PC-3 (cell line): ENCODE measurements around the gene FUT3. TPM values are rescaled to one million over a fixed set of nuclear protein-coding genes. Genes with fewer than 3 reads are reported as not detected.

Experiments
- ATAC-seq: fragments of 200-7000 bp; cut with Tn5 transposase; 2 replicates; pipeline ENCODE4 v1.9.1; 2020; ENCODE audit warnings: mild to moderate bottlenecking, moderate library complexity
- BruUV-seq: library from RNA; stranded (reverse); fragments of 400-500 nt; replicated peaks from 2 replicates; lab custom pipeline; 2021; lab: Mats Ljungman, UMichigan
- CTCF ChIA-PET: fragments of 300-600 bp; sonication (Branson Sonifier 250); formaldehyde crosslinking; loops from one replicate; lab custom pipeline; 2022; ENCODE audit warnings: antibody characterized with exemption; lab: Charles Lee
- POLR2A ChIA-PET: fragments of 300-600 bp; sonication (Branson Sonifier 250); formaldehyde crosslinking; loops from one replicate; lab custom pipeline; 2022; ENCODE audit warnings: antibody characterized with exemption; ENCODE audit not compliant: unreplicated experiment; lab: Charles Lee
- DNase-seq: peaks from one replicate; pipeline ENCODE4 v3.0.0-alpha.2; 2015
- H2AFZ ChIP-seq: fragments of 300-600 bp; sonication (generic); 2 replicates; pipeline ENCODE4 v1.6.0; 2016; ENCODE audit warnings: antibody characterized with exemption, low read length
- H3F3A ChIP-seq: fragments of 300-600 bp; sonication (generic); one replicate; pipeline ENCODE4 v1.6.0; 2017; ENCODE audit warnings: antibody characterized with exemption, low read length, control low read depth, mild to moderate bottlenecking; ENCODE audit not compliant: unreplicated experiment
- H3K27ac ChIP-seq: fragments of 300-600 bp; sonication (generic); 2 replicates; pipeline ENCODE4 v1.5.1; 2016; ENCODE audit warnings: mild to moderate bottlenecking, low read length
- H3K27me3 ChIP-seq: fragments of 300-600 bp; sonication (generic); 2 replicates; pipeline ENCODE4 v1.6.1; 2016; ENCODE audit warnings: low read length, mixed read lengths
- H3K36me3 ChIP-seq: fragments of 300-600 bp; sonication (generic); 2 replicates; pipeline ENCODE4 v1.6.1; 2016; ENCODE audit warnings: low read depth, mixed run types, low read length, mixed read lengths
- H3K4me1 ChIP-seq: fragments of 300-600 bp; sonication (generic); 2 replicates; pipeline ENCODE4 v1.5.1; 2016; ENCODE audit warnings: low read length; ENCODE audit not compliant: insufficient read depth
- H3K4me2 ChIP-seq: fragments of 300-600 bp; sonication (generic); 2 replicates; pipeline ENCODE4 v1.6.0; 2016; ENCODE audit warnings: low read length
- H3K4me3 ChIP-seq: fragments of 300-600 bp; sonication (generic); 2 replicates; pipeline ENCODE4 v1.5.1; 2016; ENCODE audit warnings: mild to moderate bottlenecking, low read length, mixed read lengths
- H3K79me2 ChIP-seq: fragments of 300-600 bp; sonication (generic); 2 replicates; pipeline ENCODE4 v1.6.1; 2017; ENCODE audit warnings: low read length, mixed read lengths
- H3K9ac ChIP-seq: fragments of 300-600 bp; sonication (generic); 2 replicates; pipeline ENCODE4 v1.6.0; 2016; ENCODE audit warnings: mild to moderate bottlenecking, low read length
- H3K9me2 ChIP-seq: fragments of 300-600 bp; sonication (generic); replicated peaks from 2 replicates; pipeline ENCODE4 v1.6.1; 2016; ENCODE audit warnings: mixed run types, low read length, mixed read lengths
- H3K9me3 ChIP-seq: fragments of 300-600 bp; sonication (generic); 2 replicates; pipeline ENCODE4 v1.6.1; 2016; ENCODE audit warnings: low read length, mixed read lengths
- H4K20me1 ChIP-seq: fragments of 300-600 bp; sonication (generic); 2 replicates; pipeline ENCODE4 v1.6.1; 2016; ENCODE audit warnings: low read length, mixed read lengths
- EZH2 ChIP-seq: fragments of 300-600 bp; sonication (generic); IDR thresholded peaks from one replicate; pipeline ENCODE4 v1.6.1; 2017; ENCODE audit warnings: antibody characterized with exemption, mild to moderate bottlenecking, low read length; ENCODE audit not compliant: unreplicated experiment
- EZH2phosphoT487 ChIP-seq: fragments of 300-600 bp; sonication (generic); IDR thresholded peaks from 2 replicates; pipeline ENCODE4 v1.6.1; 2018; ENCODE audit warnings: mild to moderate bottlenecking, antibody characterized with exemption, low read length, borderline replicate concordance
- intact Hi-C: fragments of 100-400 bp; cut with micrococcal nuclease; formaldehyde crosslinking; loops from 2 replicates; pipeline ENCODE4 v1.9.0; 2023
- total RNA-seq: library from RNA; depleted of rRNA; stranded (reverse); fragments of >200 nt; gene quantifications from 2 replicates; pipeline ENCODE4 v1.2.3, GENCODE V29; 2014
- TF ChIP-seq, protein P1 (sequence below): fragments of 300-600 bp; sonication (generic); conservative IDR thresholded peaks from 2 replicates; pipeline ENCODE4 v1.5.1; 2017; ENCODE audit warnings: antibody characterized with exemption, low read depth, mild to moderate bottlenecking, low read length

FUT3 gene
- total RNA-seq, 1 experiment from 2014 or later, result 7.7 TPM

- Histone ChIP-seq H3F3A (no peaks in the 10 kb centered on the region), H3K4me1 (peaks cover 14% of the 10 kb centered on the region; the same call in 1 of the 2 replicates), H3K79me2 (no peaks in the 10 kb centered on the region), H2AFZ (no peak overlapping the region), H3K27me3 (no peaks in the 10 kb centered on the region), H4K20me1 (no peaks in the 10 kb centered on the region), H3K27ac (no peak overlapping the region), H3K36me3 (no peaks in the 10 kb centered on the region), H3K4me3 (no peak overlapping the region), H3K9me3 (no peaks in the 10 kb centered on the region), H3K9ac (no peak overlapping the region), H3K4me2 (no peak overlapping the region), H3K9me2 (no peaks in the 10 kb centered on the region)
- POLR2A ChIA-PET, result no interaction called here
- no peak for ATAC-seq
- no TSS peak for BruUV-seq
- DNase-seq, result no peak
- intact Hi-C loops, result no loop called here
- CTCF ChIA-PET, result no interaction called here
- TF ChIP-seq, protein P1, sequence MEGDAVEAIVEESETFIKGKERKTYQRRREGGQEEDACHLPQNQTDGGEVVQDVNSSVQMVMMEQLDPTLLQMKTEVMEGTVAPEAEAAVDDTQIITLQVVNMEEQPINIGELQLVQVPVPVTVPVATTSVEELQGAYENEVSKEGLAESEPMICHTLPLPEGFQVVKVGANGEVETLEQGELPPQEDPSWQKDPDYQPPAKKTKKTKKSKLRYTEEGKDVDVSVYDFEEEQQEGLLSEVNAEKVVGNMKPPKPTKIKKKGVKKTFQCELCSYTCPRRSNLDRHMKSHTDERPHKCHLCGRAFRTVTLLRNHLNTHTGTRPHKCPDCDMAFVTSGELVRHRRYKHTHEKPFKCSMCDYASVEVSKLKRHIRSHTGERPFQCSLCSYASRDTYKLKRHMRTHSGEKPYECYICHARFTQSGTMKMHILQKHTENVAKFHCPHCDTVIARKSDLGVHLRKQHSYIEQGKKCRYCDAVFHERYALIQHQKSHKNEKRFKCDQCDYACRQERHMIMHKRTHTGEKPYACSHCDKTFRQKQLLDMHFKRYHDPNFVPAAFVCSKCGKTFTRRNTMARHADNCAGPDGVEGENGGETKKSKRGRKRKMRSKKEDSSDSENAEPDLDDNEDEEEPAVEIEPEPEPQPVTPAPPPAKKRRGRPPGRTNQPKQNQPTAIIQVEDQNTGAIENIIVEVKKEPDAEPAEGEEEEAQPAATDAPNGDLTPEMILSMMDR, result no peak
- TF ChIP-seq EZH2phosphoT487 (no peak), EZH2 (no peak)
Measured at GRCh38 chr19:5825178-5825577, 26.1 kb downstream of the FUT3 start.

DNA sequence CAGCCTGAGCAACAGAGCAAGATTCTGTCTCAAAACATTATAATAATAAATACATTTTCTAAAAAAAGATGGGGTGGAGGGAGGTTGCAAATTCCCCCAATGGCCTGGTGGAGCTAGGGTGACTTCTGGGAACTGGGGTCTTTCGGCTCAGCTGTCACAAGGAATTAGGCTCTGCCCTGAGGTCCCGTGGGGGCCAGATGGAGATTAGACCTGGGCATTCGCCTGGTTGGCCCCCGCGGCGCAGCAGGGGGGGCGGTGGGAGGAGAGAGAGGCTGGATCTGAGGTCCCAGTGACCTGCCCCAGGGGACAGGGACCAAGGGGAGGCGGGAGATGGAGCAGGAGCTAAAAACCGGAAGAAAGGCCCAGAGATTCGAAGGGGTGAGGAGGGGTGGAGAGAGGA, 26.5 kb downstream of the FUT3 start:
- no peaks in the 10 kb centered on the region for H3K9me2 ChIP-seq
- H3K9ac ChIP-seq, result no peak overlapping the region
- H3K27ac ChIP-seq, result no peak overlapping the region
- TF ChIP-seq EZH2, result no peak
- TF ChIP-seq EZH2phosphoT487, result no peak
- TF ChIP-seq, protein P1, result no peak
- H2AFZ ChIP-seq, result no peak overlapping the region
- no peak overlapping the region for H3K4me3 ChIP-seq
- H3K9me3 ChIP-seq, result no peaks in the 10 kb centered on the region
- H3K27me3 ChIP-seq, result no peaks in the 10 kb centered on the region
- BruUV-seq, result no TSS peak
- DNase-seq (no peak), ATAC-seq (no peak)
- intact Hi-C loops, result loop anchor here (5.0 kb wide), 1 partner anchor 68 kb away; no protein-coding TSS in a partner anchor
- no peaks in the 10 kb centered on the region for H4K20me1 ChIP-seq
- H3K36me3 ChIP-seq, result no peaks in the 10 kb centered on the region
- peaks cover 14% of the 10 kb centered on the region; the same call in 1 of the 2 replicates for H3K4me1 ChIP-seq
- no peaks in the 10 kb centered on the region for H3K79me2 ChIP-seq
- POLR2A ChIA-PET, result no interaction called here
- no peaks in the 10 kb centered on the region for H3F3A ChIP-seq
- CTCF ChIA-PET, result no interaction called here
- H3K4me2 ChIP-seq, result no peak overlapping the region

GRCh38 chr19:5823579-5824281, 27.5 kb downstream of the FUT3 start:
- POLR2A ChIA-PET, result interaction anchor here (0.7 kb wide), 1 partner anchor 19 kb away, joined by 3 read pairs; no protein-coding TSS in a partner anchor
- H3K79me2 ChIP-seq, result no peaks in the 10 kb centered on the region
- TF ChIP-seq, protein P1, result peak; percentile 69
- TF ChIP-seq EZH2phosphoT487, result no peak
- peaks cover 14% of the 10 kb centered on the region; the same call in 1 of the 2 replicates for H3K4me1 ChIP-seq
- H3F3A ChIP-seq, result no peaks in the 10 kb centered on the region
- H3K27ac ChIP-seq, result no peak overlapping the region
- no peak overlapping the region for H2AFZ ChIP-seq
- ATAC-seq (peak; percentile 62), DNase-seq (peak; percentile 65)
- no peaks in the 10 kb centered on the region for H3K36me3 ChIP-seq
- intact Hi-C loops, result loop anchor here (5.0 kb wide), 1 partner anchor 69 kb away; no protein-coding TSS in a partner anchor
- no peaks in the 10 kb centered on the region for H3K9me3 ChIP-seq
- no TSS peak for BruUV-seq
- no peaks in the 10 kb centered on the region for H3K9me2 ChIP-seq
- no peak overlapping the region for H3K9ac ChIP-seq
- CTCF ChIA-PET, result interaction anchor here (0.5 to 2.2 kb wide), 2 partner anchors 20 to 78 kb away, joined by 7 to 16 read pairs; no protein-coding TSS in a partner anchor
- H3K4me3 ChIP-seq, result no peak overlapping the region
- H3K4me2 ChIP-seq, result no peak overlapping the region
- no peaks in the 10 kb centered on the region for H3K27me3 ChIP-seq
- no peaks in the 10 kb centered on the region for H4K20me1 ChIP-seq
